IPS-NIHi7 (cell line): ENCODE measurements around the gene FAAH.
A peak's percentile ranks its signal among the peaks of the same experiment; 100 is the strongest.
"Not testable (repeated sequence)": the region's sequence is repeated elsewhere in the genome, so short reads cannot be mapped to it uniquely, and the experiment has no call there.

Source experiments
- DNase-seq: peaks from one replicate; pipeline ENCODE4 v3.0.0; 2012; ENCODE audit warnings: mixed read lengths; ENCODE audit errors: extremely low spot score

The FAAH gene

GRCh38 chr1:46394108-46394871, at the start of gene FAAH:
Gene FAAH, plus strand, starts transcription at chr1:46394317. Its CDS starts 32 bp downstream, at chr1:46394349.
- peak; percentile 87 for DNase-seq

DNA sequence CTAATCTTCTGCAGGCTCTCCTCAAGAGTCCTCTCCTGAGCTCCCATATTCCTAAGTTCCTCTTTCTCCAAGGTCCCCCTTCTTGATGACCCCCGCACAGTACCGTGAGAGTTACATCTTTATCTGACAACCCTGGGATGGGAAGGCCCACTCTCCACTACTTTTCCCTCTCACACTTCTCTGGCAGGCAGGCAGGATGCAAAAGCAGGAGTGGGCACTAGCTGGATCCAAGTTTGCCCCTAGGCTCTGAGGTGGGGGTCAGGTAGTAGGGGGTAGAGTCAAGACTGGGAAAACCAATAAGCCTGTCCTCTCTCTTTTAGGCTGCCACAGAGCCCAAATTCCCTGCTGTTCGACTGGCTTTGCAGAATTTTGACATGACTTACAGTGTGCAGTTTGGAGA, 49.6 kb upstream of the FAAH start:
- DNase-seq, result no peak

DNA sequence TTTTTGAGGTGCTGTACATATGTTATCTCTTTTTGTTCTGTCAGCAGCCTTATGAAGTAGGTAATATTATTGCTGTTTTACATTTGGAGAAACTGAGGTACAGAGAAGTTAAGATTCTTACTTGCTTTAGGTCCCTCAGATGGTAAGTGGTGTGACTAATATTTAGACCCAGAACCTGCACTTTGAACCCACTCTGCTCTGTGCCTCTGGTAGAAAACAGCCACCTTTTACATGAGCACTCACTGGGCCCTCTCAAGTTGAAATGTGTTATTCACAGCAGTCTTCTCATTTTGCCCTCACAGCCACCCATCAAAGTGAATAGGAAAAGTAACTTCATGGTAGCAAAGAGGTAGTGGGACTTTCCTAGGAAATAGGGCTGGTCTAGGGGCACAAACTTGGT, 48.8 kb upstream of the FAAH start:
- no peak for DNase-seq

GRCh38 chr1:46352363-46352762, 41.8 kb upstream of the FAAH start:
- no peak for DNase-seq

DNA sequence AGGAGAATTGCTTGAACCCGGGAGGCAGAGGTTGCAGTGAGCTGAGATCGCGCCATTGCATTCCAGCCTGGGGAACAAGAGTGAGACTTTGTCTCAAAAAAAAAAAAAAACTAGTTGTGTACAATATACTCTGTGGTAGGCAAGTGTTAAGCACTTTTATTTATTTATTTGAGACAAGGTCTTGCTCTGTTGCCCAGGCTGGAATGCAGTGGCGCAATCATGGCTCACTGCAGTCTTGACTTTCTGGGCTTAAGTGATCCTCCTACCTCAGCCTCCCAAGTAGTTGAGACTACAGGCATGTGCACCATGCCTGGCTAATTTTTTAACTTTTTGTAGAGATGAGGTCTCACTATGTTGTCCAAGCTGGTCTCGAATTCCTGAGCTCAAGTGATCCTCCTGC, 38.2 kb upstream of the FAAH start:
- DNase-seq, result not testable (repeated sequence)

DNA sequence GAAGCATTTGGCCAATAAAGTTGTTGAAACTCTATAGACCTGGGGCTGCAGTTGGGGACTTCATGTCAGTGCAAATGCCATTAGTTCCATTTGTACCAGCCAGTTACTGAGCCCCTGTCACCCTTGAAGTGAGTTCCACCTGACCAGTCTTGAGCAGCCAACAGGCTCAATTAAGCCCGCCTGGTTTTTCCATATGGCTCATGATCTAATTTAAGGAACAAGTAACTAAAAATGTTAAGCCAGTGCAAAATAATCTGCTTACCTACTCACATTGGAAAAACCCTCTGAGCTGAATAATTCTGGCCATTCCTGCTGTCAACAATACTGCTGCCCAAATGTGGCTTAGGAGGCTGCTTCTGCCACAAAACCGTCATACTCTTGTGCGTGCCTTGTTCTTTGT, 32.0 kb upstream of the FAAH start:
- DNase-seq, result no peak

- no peak for DNase-seq
Measured at GRCh38 chr1:46363121-46363520, 31.0 kb upstream of the FAAH start.

- no peak for DNase-seq
Measured at GRCh38 chr1:46364612-46365011, 29.5 kb upstream of the FAAH start.

DNA sequence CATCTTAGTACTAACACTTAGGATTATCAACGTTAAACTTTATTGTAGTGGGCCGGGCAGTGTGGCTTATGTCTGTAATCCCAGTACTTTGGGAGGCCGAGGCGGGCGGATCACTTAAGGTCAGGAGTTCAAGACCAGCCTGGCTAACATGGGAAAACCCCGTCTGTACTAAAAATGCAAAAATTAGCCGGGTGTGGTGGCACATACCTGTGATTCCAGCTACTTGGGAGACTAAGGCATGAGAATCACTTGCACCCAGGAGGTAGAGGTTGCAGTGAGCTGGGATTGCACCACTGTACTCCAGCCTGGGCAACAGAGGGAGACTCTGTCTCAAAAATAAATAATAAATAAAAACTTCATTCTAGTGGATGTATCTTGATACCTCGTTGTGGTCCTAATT, 28.3 kb upstream of the FAAH start:
- DNase-seq, result not testable (repeated sequence)

GRCh38 chr1:46367072-46367471, 27.0 kb upstream of the FAAH start:
- no peak for DNase-seq

GRCh38 chr1:46367701-46368100, 26.4 kb upstream of the FAAH start:
- DNase-seq, result not testable (repeated sequence)

- DNase-seq, result no peak
Measured at GRCh38 chr1:46368791-46369190, 25.3 kb upstream of the FAAH start.

DNA sequence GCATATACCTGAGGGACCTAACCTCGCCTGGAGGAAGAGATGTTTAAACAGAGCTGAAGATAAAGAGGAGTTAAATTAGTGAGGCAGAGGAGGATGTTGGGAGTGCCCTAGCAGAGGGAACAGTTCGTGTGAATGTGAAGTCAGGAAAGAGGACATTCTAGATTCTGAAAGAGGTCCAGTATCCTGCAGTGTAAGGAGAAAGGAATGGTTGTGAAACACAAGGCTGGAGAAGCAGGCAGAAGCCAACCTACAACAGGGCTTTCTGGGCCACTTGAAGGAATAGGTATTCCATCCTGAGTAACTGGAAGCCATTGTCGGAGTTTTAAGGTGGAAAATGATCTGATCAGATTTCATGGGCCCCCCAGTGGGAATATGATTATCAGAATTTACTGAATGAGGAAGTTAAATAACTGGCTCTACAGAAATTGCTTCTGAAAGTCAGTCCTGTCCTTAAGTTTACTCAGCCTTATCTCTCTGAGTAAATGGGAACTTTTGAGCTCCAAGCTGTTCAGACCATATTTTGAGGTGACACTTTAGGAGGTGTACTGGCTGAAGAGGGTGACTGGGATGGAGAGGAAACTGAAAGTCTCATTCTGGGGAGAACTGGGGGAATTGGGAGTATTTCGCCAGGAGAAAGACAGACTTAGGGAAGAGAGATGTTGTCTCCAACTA, 24.4 kb upstream of the FAAH start:
- no peak for DNase-seq

- DNase-seq, result no peak
Measured at GRCh38 chr1:46370214-46370633, 23.9 kb upstream of the FAAH start.

DNA sequence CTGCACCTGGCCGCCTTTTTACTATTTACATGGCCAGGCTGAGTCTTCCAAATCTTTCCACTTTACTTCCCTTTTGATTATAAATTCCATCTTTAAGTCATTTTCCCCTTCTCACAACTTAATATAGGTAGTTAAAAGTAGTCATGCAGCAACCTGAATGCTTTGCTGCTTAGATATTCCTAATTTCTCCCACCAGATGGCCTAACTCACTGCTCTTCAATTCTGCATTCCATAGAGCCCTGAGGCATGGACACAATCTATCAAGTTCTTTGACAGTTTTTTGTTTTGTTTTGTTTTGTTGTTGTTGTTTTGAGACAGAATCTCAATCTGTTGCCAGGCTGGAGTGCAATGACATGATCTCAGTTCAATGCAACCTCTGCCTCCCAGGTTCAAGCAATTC, 21.7 kb upstream of the FAAH start:
- no peak for DNase-seq

- DNase-seq, result no peak
Measured at GRCh38 chr1:46379996-46380395, 14.1 kb upstream of the FAAH start.

DNA sequence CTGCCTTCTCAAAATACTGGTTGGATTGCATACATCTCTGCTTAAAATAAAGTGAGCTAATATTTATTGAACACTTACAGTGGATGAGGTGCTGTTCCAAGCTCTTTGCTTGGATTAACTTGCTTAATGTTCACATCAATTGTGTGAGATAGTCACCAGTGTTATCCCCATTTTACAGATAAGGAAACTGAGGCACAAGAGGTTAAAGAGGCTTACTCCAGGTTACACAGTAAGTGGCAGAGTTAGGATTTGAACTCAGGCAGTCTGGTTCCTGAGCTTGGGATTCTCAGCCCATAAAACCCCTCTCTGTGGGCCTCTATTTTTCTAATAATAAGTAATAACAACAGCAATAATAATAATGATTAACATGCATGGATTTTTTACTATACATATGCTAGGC, 13.6 kb upstream of the FAAH start:
- no peak for DNase-seq

GRCh38 chr1:46393510-46393909, 607 bp upstream of the FAAH start:
- no peak for DNase-seq

- DNase-seq, result no peak
Measured at GRCh38 chr1:46394872-46395465, 852 bp downstream of the FAAH start.

DNA sequence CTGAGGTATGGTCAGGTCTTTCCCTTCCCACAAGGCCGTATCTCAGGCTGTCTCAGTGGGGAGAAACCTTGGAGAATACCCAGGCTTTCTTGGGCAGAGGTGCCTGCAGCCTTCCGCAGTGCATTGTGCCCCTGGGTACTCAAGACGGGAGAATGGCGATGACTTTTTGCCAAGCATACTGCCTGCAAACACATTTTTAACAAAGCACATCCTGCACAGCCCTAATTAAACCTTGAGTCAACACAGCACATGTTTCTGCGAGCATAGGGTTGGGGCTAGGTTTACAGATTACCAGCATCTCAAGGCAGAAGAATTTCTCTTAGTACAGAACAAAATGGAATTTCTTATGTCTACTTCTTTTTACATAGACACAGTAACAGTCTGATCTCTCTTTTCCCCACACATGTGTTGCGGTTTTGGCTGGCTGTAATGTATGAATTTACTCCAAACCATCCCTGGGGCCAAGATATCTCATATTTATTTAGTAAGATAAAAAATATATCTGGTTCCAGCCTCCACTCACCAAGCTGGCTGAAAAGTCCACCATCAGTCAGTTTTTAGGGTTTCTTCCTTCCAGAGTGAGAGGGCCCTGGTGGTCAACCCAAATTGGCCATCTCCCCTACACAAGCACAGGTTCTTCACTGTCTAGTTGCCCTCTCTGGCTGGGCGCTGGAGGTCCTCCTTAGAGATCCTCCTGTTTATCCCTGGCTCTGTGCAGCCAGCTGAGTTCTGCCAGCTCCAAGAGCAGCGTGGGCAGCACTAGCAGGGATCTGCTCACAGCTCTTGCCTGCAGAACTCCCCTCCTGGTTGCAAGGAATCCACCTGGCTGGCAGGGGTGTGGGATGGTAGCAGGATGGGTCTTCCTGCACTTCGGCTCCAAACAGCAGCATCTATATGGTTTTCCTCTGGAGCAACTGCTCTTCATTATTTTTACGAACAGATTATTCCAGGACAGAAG, 2.6 kb downstream of the FAAH start:
- DNase-seq, result no peak

DNA sequence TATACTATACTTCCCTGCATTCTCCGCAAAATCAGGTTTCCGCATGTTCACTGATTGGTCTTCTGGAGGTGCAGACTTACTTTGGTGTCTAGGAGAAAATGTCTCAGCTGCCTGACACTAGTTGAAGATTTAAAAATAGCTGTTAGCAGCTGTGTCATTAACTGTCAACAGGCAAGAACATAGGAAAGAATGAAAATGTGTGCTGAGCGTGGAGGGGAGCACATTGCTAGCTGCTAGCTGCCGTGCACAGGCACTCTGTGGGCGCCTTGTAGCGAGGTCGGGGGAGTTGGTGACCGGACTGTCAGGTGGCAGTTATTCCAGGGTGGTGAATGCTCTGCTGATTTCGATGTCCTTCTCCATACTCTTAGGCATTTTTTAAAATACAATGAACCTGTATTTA, 5.2 kb downstream of the FAAH start:
- no peak for DNase-seq

GRCh38 chr1:46400421-46400820, 6.3 kb downstream of the FAAH start:
- no peak for DNase-seq
